Panc1 (cell line): Measurements from ENCODE around the gene PTGDS.

Experiments used
- CTCF ChIP-seq: fragments of 450-650 bp; IDR thresholded peaks from 2 replicates; pipeline ENCODE4 v1.5.1; 2017; ENCODE audit warnings: mild to moderate bottlenecking
- REST ChIP-seq, 2 experiments: IDR thresholded peaks; 2 replicates each; pipeline ENCODE4 v1.6.1; 2011 to 2012; ENCODE audit warnings: low read depth in 2 of 2, control low read depth in 1 of 2, low read length in 1 of 2, mild to moderate bottlenecking in 1 of 2, moderate library complexity in 1 of 2; ENCODE audit not compliant: insufficient read depth in 1 of 2
- SIN3A ChIP-seq: IDR thresholded peaks from 2 replicates; pipeline ENCODE4 v1.6.1; 2012; ENCODE audit warnings: low read depth, mild to moderate bottlenecking, low read length, moderate library complexity, borderline replicate concordance; ENCODE audit not compliant: insufficient read depth

- TF ChIP-seq CTCF, result no peak
- TF ChIP-seq REST (IDR thresholded peaks at IDR 0.05; ENCODE audit: insufficient read depth in 1 of 2, low read depth in 2 of 2, low read length in 1 of 2), result no peak
- TF ChIP-seq SIN3A, result no peak
Measured at GRCh38 chr9:136928591-136928990, 48.7 kb upstream of the PTGDS start.
